Neural cell (in vitro differentiated cells): Measurements from ENCODE around the gene APOB. TPM values are rescaled to one million over a fixed set of nuclear protein-coding genes. Genes with fewer than 3 reads are reported as not detected.

Experiments used
- H2AFZ ChIP-seq: fragments of 200-600, 300-800 bp; sonication (generic), shearing (Covaris generic); 2 replicates; pipeline ENCODE4 v1.6.0; 2014; ENCODE audit warnings: low read depth, mild to moderate bottlenecking, antibody characterized with exemption, low read length, moderate library complexity
- H3F3A ChIP-seq: fragments of 200-600 bp; shearing (Covaris generic); 2 replicates; pipeline ENCODE4 v1.6.1; 2016; ENCODE audit warnings: mild to moderate bottlenecking, moderate library complexity, mixed read lengths, antibody characterized with exemption, low read length; ENCODE audit not compliant: insufficient read depth, poor library complexity, severe bottlenecking
- H3K27ac ChIP-seq: fragments of 200-600, 300-800 bp; sonication (generic), shearing (Covaris generic); 2 replicates; pipeline ENCODE4 v1.5.1; 2014; ENCODE audit warnings: mild to moderate bottlenecking, low read length, moderate library complexity
- H3K27me3 ChIP-seq: fragments of 300-800, 200-600 bp; sonication (generic), shearing (Covaris generic); 2 replicates; pipeline ENCODE4 v1.6.0; 2014; ENCODE audit warnings: mild to moderate bottlenecking, low read depth, low read length, moderate library complexity; ENCODE audit not compliant: insufficient read depth
- H3K36me3 ChIP-seq: fragments of 300-800, 200-600 bp; sonication (generic), shearing (Covaris generic); 2 replicates; pipeline ENCODE4 v1.5.1; 2014; ENCODE audit warnings: mild to moderate bottlenecking, antibody characterized with exemption, low read length, moderate library complexity; ENCODE audit not compliant: insufficient read depth
- H3K4me2 ChIP-seq: fragments of 300-800, 200-600 bp; sonication (generic), shearing (Covaris generic); 2 replicates; pipeline ENCODE4 v1.6.0; 2014; ENCODE audit warnings: mild to moderate bottlenecking, low read length
- H3K4me3 ChIP-seq: fragments of 300-800, 200-600 bp; sonication (generic), shearing (Covaris generic); 2 replicates; pipeline ENCODE4 v1.5.1; 2014; ENCODE audit warnings: mild to moderate bottlenecking, low read length, moderate library complexity
- H3K79me2 ChIP-seq: fragments of 200-600 bp; shearing (Covaris generic); replicated peaks from 2 replicates; pipeline ENCODE4 v1.6.0; 2014; ENCODE audit warnings: mild to moderate bottlenecking, low read length, moderate library complexity; ENCODE audit not compliant: insufficient read depth
- H3K9ac ChIP-seq: fragments of 300-800, 200-600 bp; sonication (generic), shearing (Covaris generic); 2 replicates; pipeline ENCODE4 v1.6.1; 2016; ENCODE audit warnings: mild to moderate bottlenecking, low read length, mixed read lengths
- H3K9me2 ChIP-seq: fragments of 200-600 bp; shearing (Covaris generic); 2 replicates; pipeline ENCODE4 v1.6.1; 2016; ENCODE audit warnings: mild to moderate bottlenecking, low read length, mixed read lengths; ENCODE audit not compliant: insufficient read depth
- H3K9me3 ChIP-seq: fragments of 200-600, 300-800 bp; sonication (generic), shearing (Covaris generic); 2 replicates; pipeline ENCODE4 v1.6.1; 2016; ENCODE audit warnings: mild to moderate bottlenecking, mixed run types, low read length, moderate library complexity, mixed read lengths
- H4K20me1 ChIP-seq: fragments of 200-600 bp; shearing (Covaris generic); 2 replicates; pipeline ENCODE4 v1.6.1; 2016; ENCODE audit warnings: mild to moderate bottlenecking, mixed run types; ENCODE audit not compliant: insufficient read depth
- CTCF ChIP-seq: fragments of 450-650 bp; IDR thresholded peaks from 2 replicates; pipeline ENCODE4 v1.5.1; 2014; ENCODE audit warnings: antibody characterized with exemption, mild to moderate bottlenecking, moderate library complexity; ENCODE audit not compliant: poor library complexity, severe bottlenecking
- EP300 ChIP-seq: fragments of 450-650 bp; conservative IDR thresholded peaks from 2 replicates; pipeline ENCODE4 v1.6.1; 2014; ENCODE audit warnings: antibody characterized with exemption, mild to moderate bottlenecking, moderate library complexity; ENCODE audit not compliant: poor library complexity, severe bottlenecking
- EZH2 ChIP-seq: fragments of 200-600, 300-800 bp; shearing (Covaris generic), sonication (generic); IDR thresholded peaks from 2 replicates; pipeline ENCODE4 v1.6.1; 2014; ENCODE audit warnings: antibody characterized with exemption, low read length, borderline replicate concordance, mild to moderate bottlenecking; ENCODE audit not compliant: insufficient read depth, poor library complexity, severe bottlenecking
- MXI1 ChIP-seq: fragments of 450-650 bp; conservative IDR thresholded peaks from 2 replicates; pipeline ENCODE4 v1.6.1; 2014; ENCODE audit warnings: antibody characterized with exemption, mild to moderate bottlenecking; ENCODE audit not compliant: poor library complexity, severe bottlenecking
- POLR2AphosphoS5 ChIP-seq: IDR thresholded peaks from 2 replicates; pipeline ENCODE4 v1.6.1; 2012
- RAD21 ChIP-seq: fragments of 450-650 bp; conservative IDR thresholded peaks from 2 replicates; pipeline ENCODE4 v1.6.1; 2014; ENCODE audit warnings: antibody characterized with exemption, mild to moderate bottlenecking, moderate library complexity
- REST ChIP-seq: IDR thresholded peaks from 2 replicates; pipeline ENCODE4 v1.6.1; 2012; ENCODE audit warnings: borderline replicate concordance
- SMC3 ChIP-seq: fragments of 450-650 bp; conservative IDR thresholded peaks from 2 replicates; pipeline ENCODE4 v1.6.1; 2014; ENCODE audit warnings: antibody characterized with exemption, mild to moderate bottlenecking, moderate library complexity; ENCODE audit not compliant: poor library complexity
- TAF1 ChIP-seq: IDR thresholded peaks from 2 replicates; pipeline ENCODE4 v1.6.1; 2012; ENCODE audit warnings: low read depth
- polyA plus RNA-seq: library from polyadenylated mRNA; depleted of rRNA; stranded (reverse); fragments of >200 nt; gene quantifications from 2 replicates; pipeline ENCODE4 v1.2.3, GENCODE V29; 2014

APOB gene
- polyA plus RNA-seq, 1 donor from 2014 or later, result not detected

- Histone ChIP-seq H3K79me2 (no peaks in the 10 kb centered on the region), H3F3A (no peaks in the 10 kb centered on the region), H3K9me3 (no peaks in the 10 kb centered on the region), H3K4me3 (no peak overlapping the region), H4K20me1 (no peaks in the 10 kb centered on the region), H3K9ac (no peak overlapping the region), H3K9me2 (no peaks in the 10 kb centered on the region), H3K4me2 (no peak overlapping the region), H3K36me3 (no peaks in the 10 kb centered on the region), H3K27me3 (no peaks in the 10 kb centered on the region), H2AFZ (no peak overlapping the region), H3K27ac (no peak overlapping the region)
- TF ChIP-seq POLR2AphosphoS5 (no peak), EZH2 (no peak), REST (no peak)
These were observed 19.7 kb downstream of the APOB start for GRCh38 chr2:21024198-21024597.

DNA sequence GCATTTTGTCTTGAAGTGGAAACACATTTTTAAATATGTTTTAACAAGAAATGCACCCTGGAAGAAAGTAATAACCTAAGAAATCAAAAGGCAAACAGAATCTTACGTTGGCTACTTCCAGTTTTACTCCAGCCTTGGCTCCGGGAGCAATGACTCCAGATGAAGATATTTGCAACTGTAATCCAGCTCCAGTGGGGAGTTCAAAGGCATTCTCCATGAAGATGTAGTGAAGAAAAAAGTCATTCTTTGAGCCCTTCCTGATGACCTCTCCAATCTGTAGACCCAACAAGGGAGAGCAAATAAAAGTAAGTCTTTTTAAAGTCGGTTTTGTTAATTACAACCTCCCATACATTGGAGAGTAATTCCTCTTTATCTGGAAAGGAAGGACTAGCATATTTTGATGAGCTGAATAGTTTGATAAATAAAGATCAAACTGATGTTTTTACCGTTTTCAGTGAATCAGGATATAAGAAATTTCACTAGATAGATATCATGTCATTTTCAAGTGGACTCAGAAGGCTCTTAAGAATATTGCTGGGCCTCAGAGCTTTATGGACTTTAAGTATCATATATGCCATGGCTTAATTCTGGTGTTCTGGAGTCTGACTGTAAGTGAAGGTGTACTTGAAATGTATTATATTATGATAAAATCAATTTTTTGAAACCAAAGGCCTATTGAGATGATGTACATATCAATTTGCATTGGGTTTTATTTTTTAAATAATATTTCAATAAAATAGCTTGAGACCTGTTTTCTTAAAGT lies 20.3 kb downstream of the APOB start:
- Histone ChIP-seq H3F3A (no peaks in the 10 kb centered on the region), H3K27ac (no peak overlapping the region), H3K27me3 (no peaks in the 10 kb centered on the region), H3K79me2 (no peaks in the 10 kb centered on the region), H2AFZ (no peak overlapping the region), H3K9me2 (no peaks in the 10 kb centered on the region), H3K4me3 (no peak overlapping the region), H3K9ac (no peak overlapping the region), H4K20me1 (no peaks in the 10 kb centered on the region), H3K4me2 (no peak overlapping the region), H3K36me3 (no peaks in the 10 kb centered on the region), H3K9me3 (no peaks in the 10 kb centered on the region)
- no peak for TF ChIP-seq CTCF
- TF ChIP-seq POLR2AphosphoS5, result no peak
- no peak for TF ChIP-seq REST
- no peak for TF ChIP-seq RAD21
- TF ChIP-seq TAF1, result no peak
- no peak for TF ChIP-seq MXI1
- no peak for TF ChIP-seq SMC3
- TF ChIP-seq EP300, result no peak
- TF ChIP-seq EZH2, result no peak
